Parathyroid adenoma (tissue), 2 donors: Measurements from ENCODE around the gene AACS.
"Not testable (repeated sequence)": the region's sequence is repeated elsewhere in the genome, so short reads cannot be mapped to it uniquely, and the experiment has no call there.

Source experiments
- H2AFZ ChIP-seq: fragments of 300-600 bp; sonication (generic); one replicate; pipeline ENCODE4 v1.7.0; 2017; ENCODE audit warnings: antibody characterized with exemption, mild to moderate bottlenecking
- H3K27ac ChIP-seq: fragments of 300-600 bp; sonication (generic); one replicate; pipeline ENCODE4 v1.7.0; 2017
- H3K27me3 ChIP-seq: fragments of 300-600 bp; sonication (generic); one replicate; pipeline ENCODE4 v1.7.0; 2017; ENCODE audit warnings: low read length; ENCODE audit not compliant: control insufficient read depth, insufficient read depth
- H3K36me3 ChIP-seq: fragments of 300-600 bp; sonication (generic); one replicate; pipeline ENCODE4 v1.7.0; 2017; ENCODE audit warnings: low read length; ENCODE audit not compliant: control insufficient read depth, insufficient read depth
- H3K4me1 ChIP-seq: fragments of 300-600 bp; sonication (generic); one replicate; pipeline ENCODE4 v1.7.0; 2017; ENCODE audit warnings: control low read depth
- H3K4me2 ChIP-seq: fragments of 300-600 bp; sonication (generic); one replicate; pipeline ENCODE4 v1.7.0; 2017; ENCODE audit warnings: low read length
- H3K4me3 ChIP-seq: fragments of 300-600 bp; sonication (generic); one replicate; pipeline ENCODE4 v1.7.0; 2017; ENCODE audit warnings: low read depth, low read length
- H3K79me2 ChIP-seq: fragments of 300-600 bp; sonication (generic); one replicate; pipeline ENCODE4 v1.7.0; 2017; ENCODE audit warnings: control low read depth
- H3K9ac ChIP-seq: fragments of 300-600 bp; sonication (generic); one replicate; pipeline ENCODE4 v1.7.0; 2017; ENCODE audit warnings: mild to moderate bottlenecking
- H3K9me3 ChIP-seq: fragments of 300-600 bp; sonication (generic); one replicate; pipeline ENCODE4 v1.7.0; 2017; ENCODE audit warnings: low read length; ENCODE audit not compliant: control insufficient read depth
- TF ChIP-seq, protein P1 (sequence below): fragments of 300-600 bp; sonication (generic); IDR thresholded peaks from one replicate; pipeline ENCODE4 v1.7.0; 2017; ENCODE audit warnings: antibody characterized with exemption, mild to moderate bottlenecking
- donor health status: primary hyperparathyroidism.

Gene AACS

DNA sequence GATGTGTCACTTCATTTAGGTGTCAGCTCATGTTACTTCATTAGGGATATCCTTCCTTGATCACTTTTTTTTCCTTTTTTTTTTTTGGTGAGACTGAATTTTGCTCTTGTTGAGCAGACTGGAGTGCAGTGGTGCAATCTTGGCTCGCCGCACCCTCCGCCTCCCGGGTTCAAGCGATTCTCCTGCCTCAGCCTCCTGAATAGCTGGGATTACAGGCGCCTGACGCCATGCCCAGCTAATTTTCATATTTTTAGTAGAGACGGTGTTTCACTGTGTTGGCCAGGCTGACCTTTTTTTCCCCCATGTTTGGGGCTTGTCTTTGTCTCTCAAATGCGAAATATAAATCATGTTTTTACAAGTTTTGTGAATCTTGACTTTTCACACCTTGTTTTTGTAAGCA is 9.6 kb upstream of the AACS start:
- H3K4me3 ChIP-seq: no peak overlapping the region
- H3K27me3 ChIP-seq: no peaks in the 10 kb centered on the region
- TF ChIP-seq, protein P1, sequence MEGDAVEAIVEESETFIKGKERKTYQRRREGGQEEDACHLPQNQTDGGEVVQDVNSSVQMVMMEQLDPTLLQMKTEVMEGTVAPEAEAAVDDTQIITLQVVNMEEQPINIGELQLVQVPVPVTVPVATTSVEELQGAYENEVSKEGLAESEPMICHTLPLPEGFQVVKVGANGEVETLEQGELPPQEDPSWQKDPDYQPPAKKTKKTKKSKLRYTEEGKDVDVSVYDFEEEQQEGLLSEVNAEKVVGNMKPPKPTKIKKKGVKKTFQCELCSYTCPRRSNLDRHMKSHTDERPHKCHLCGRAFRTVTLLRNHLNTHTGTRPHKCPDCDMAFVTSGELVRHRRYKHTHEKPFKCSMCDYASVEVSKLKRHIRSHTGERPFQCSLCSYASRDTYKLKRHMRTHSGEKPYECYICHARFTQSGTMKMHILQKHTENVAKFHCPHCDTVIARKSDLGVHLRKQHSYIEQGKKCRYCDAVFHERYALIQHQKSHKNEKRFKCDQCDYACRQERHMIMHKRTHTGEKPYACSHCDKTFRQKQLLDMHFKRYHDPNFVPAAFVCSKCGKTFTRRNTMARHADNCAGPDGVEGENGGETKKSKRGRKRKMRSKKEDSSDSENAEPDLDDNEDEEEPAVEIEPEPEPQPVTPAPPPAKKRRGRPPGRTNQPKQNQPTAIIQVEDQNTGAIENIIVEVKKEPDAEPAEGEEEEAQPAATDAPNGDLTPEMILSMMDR: no peak
- no peaks in the 10 kb centered on the region for H3K9me3 ChIP-seq
- no peak overlapping the region for H3K4me2 ChIP-seq
- H3K36me3 ChIP-seq: no peaks in the 10 kb centered on the region
- no peaks in the 10 kb centered on the region for H3K4me1 ChIP-seq
- H3K79me2 ChIP-seq: no peaks in the 10 kb centered on the region
- no peak overlapping the region for H2AFZ ChIP-seq
- H3K9ac ChIP-seq: no peak overlapping the region
- no peak overlapping the region for H3K27ac ChIP-seq

DNA sequence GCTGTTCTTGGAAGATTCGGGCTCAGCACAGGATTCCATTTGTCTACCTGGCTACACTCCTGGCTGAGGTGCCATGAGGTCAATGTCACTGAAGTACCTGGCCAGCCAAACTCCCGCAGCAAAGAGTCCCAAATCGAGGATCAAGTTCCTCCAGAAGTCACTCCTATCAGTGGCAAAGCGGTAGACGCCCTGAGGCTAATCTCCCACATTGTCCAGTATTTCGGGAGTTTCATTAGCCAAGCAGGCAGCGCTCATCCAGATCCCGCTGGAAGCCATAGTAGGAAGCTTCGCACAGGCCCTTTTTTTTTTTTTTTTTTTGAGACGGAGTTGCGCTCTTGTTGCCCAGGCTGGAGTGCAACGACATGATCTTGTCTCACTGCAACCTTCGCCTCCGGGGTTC is 8.9 kb upstream of the AACS start:
- H3K4me3 ChIP-seq: no peak overlapping the region
- H3K27ac ChIP-seq: no peak overlapping the region
- no peak overlapping the region for H3K9ac ChIP-seq
- no peaks in the 10 kb centered on the region for H3K79me2 ChIP-seq
- TF ChIP-seq, protein P1: no peak
- H3K36me3 ChIP-seq: no peaks in the 10 kb centered on the region
- no peaks in the 10 kb centered on the region for H3K27me3 ChIP-seq
- no peak overlapping the region for H2AFZ ChIP-seq
- H3K4me2 ChIP-seq: no peak overlapping the region
- no peaks in the 10 kb centered on the region for H3K9me3 ChIP-seq
- H3K4me1 ChIP-seq: no peaks in the 10 kb centered on the region

DNA sequence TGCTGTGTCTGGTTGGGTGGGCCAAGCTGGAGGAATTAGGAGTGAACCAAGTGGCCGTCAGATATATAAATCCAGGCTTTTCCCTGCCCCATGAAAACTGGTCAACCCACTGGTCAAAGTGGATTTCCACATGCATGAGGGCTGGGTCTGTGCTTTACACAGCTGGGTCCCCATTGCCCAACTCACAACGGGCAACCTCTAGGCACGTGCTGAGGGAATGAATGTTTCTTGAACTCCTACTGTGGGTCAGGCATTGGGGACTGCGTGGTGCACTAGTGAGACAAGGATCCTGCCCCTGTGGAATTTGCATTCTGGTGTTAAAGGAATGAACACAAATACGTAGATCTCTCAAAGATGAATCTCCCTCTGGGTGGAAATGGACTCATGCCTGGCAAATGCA is 7.5 kb upstream of the AACS start:
- TF ChIP-seq, protein P1: no peak
- Histone ChIP-seq H3K9ac (no peak overlapping the region), H3K27ac (no peak overlapping the region)

DNA sequence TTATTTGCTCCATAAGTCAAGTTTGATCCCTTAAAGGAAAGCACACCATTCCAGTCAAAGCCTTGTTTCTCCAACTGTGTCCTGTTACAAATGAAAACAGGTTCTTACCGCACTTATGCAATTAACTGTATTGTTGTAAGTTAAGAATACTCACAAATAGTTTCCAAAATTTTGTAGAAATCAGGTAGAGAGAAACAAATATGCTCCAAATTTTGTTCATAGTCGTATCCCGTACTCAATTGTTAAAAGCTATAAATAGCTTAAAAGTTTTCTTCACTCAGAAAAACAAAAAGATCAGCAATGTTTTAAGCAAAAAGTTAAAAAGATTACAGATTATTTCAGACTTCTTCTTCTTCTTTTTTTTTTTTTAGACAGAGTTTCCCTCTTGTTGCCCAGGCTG is 4.0 kb upstream of the AACS start:
- Histone ChIP-seq H3K4me2 (no peak overlapping the region), H3K27ac (no peak overlapping the region), H3K27me3 (no peaks in the 10 kb centered on the region), H3K4me3 (no peak overlapping the region), H3K9me3 (no peaks in the 10 kb centered on the region), H3K9ac (no peak overlapping the region), H3K79me2 (no peaks in the 10 kb centered on the region), H2AFZ (no peak overlapping the region), H3K36me3 (no peaks in the 10 kb centered on the region), H3K4me1 (no peaks in the 10 kb centered on the region)
- TF ChIP-seq, protein P1: no peak

More for the DNA sequence above, 7.5 kb upstream of the AACS start:
- H3K4me3 ChIP-seq: no peak overlapping the region
- H3K36me3 ChIP-seq: no peaks in the 10 kb centered on the region
- H3K9me3 ChIP-seq: no peaks in the 10 kb centered on the region
- no peaks in the 10 kb centered on the region for H3K79me2 ChIP-seq
- no peak overlapping the region for H3K4me2 ChIP-seq
- H3K27me3 ChIP-seq: no peaks in the 10 kb centered on the region
- no peak overlapping the region for H2AFZ ChIP-seq
- H3K4me1 ChIP-seq: no peaks in the 10 kb centered on the region

DNA sequence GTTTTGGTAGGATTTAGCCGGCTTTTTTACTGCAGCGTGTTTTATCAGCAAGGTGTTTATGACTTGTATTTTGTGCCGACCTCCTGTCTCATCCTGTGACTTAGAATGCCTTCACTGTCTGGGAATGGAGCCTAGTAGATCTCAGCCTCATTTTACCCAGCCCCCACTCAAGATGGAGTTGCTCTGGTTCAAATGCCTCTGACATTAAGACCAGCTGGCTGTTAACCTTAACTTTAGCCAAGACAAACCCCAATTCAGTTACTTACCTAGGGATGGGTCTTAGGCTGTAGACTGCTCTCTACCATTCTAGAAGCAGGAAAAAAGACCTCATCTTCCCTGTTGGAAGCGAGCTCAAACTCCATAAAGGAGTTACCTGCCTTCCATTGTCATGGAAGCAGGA is 1.7 kb upstream of the AACS start:
- H3K4me2 ChIP-seq, H2AFZ ChIP-seq, H3K27ac ChIP-seq, H3K79me2 ChIP-seq, H3K36me3 ChIP-seq, H3K4me1 ChIP-seq, H3K27me3 ChIP-seq, H3K4me3 ChIP-seq, H3K9ac ChIP-seq, H3K9me3 ChIP-seq: not testable (repeated sequence)
